Vagina (tissue), 2 donors: ENCODE results near the gene DMD. TPM values are rescaled to one million over a fixed set of nuclear protein-coding genes. Genes with fewer than 3 reads are reported as not detected.

Experiments used
- DNase-seq, 2 donors: peaks; one replicate each; pipeline ENCODE4 v3.0.0-alpha.2; 2017; ENCODE audit errors: extremely low spot score in 2 of 2
- H3K27ac ChIP-seq: fragments of 200-600 bp; sonication (generic); one replicate; pipeline ENCODE4 v1.5.1; 2019
- H3K27me3 ChIP-seq: fragments of 200-600 bp; sonication (generic); one replicate; pipeline ENCODE4 v1.5.1; 2019
- H3K36me3 ChIP-seq, 2 donors: fragments of 200-600 bp; sonication (generic); one replicate each; pipeline ENCODE4 v1.5.1; 2017 to 2019
- H3K4me1 ChIP-seq: fragments of 200-600 bp; sonication (generic); one replicate; pipeline ENCODE4 v1.5.1; 2019
- H3K4me3 ChIP-seq, 2 donors: fragments of 200-600 bp; sonication (generic); 1 replicate in 1 of 2; 2 replicates in 1 of 2; pipeline ENCODE4 v1.5.1; 2016 to 2019
- H3K9me3 ChIP-seq: fragments of 200-600 bp; sonication (generic); one replicate; pipeline ENCODE4 v1.5.1; 2019
- CTCF ChIP-seq, 3 experiments: fragments of 450-650 bp in 2 of 3; fragments of 200-600 bp in 1 of 3; sonication (generic) in 1 of 3; IDR thresholded peaks; one replicate each; pipeline ENCODE4 v1.5.1; 2017 to 2019; ENCODE audit warnings: antibody characterized with exemption in 3 of 3, mild to moderate bottlenecking in 2 of 3, moderate library complexity in 2 of 3
- POLR2A ChIP-seq, 2 donors: fragments of 450-650 bp; IDR thresholded peaks; one replicate each; pipeline ENCODE4 v1.6.1; 2017; ENCODE audit warnings: antibody characterized with exemption in 2 of 2, mild to moderate bottlenecking in 2 of 2, moderate library complexity in 2 of 2
- POLR2AphosphoS5 ChIP-seq, 2 donors: sonication (generic); formaldehyde crosslinking; IDR thresholded peaks; one replicate each; pipeline ENCODE4 v1.9.0; 2017; ENCODE audit warnings: antibody characterized with exemption in 2 of 2, mild to moderate bottlenecking in 2 of 2, low read depth in 1 of 2; ENCODE audit not compliant: insufficient read depth in 1 of 2
- intact Hi-C: fragments of 100-400 bp; cut with DNase I; formaldehyde crosslinking; loops from one replicate; pipeline ENCODE4 v1.15.1; 2023
- total RNA-seq: library from RNA; depleted of rRNA; stranded (reverse); fragments of >200 nt; gene quantifications from one replicate; pipeline ENCODE4 v1.2.3, GENCODE V29; 2016

DMD gene
- total RNA-seq, 1 donor from 2014 or later: 25.8 TPM

DNA sequence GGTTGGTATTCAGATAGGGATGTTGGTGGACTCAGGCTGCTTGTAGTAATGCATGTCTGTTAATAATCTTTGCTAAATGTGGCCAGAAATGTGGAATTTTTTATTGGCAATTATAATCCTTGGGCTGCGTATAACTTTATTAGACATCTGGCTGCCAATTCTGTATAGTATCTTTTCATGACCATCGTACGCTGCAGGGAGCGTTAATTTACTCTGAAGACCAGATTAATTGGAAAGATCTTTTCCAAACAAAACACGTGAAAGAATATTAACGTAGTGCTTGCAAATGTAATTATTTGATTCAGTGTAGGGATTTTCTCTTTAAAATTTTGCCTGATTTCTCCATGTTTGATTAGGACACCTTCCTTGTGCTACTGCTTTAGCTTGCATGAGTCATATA is 2100.7 kb downstream of the DMD start:
- no peaks in the 10 kb centered on the region for H3K27me3 ChIP-seq
- H3K36me3 ChIP-seq: no peaks in the 10 kb centered on the region
- intact Hi-C loops: no loop called here
- no peak for DNase-seq
- no peaks in the 10 kb centered on the region for H3K4me1 ChIP-seq
- TF ChIP-seq CTCF (IDR thresholded peaks at IDR 0.05): no peak
- no peak for TF ChIP-seq POLR2AphosphoS5 (IDR thresholded peaks at IDR 0.05; ENCODE audit: insufficient read depth in 1 of 2, low read depth in 1 of 2)
- no peak for TF ChIP-seq POLR2A (IDR thresholded peaks at IDR 0.05)
- no peak overlapping the region for H3K4me3 ChIP-seq
- H3K9me3 ChIP-seq: no peaks in the 10 kb centered on the region
- no peak overlapping the region for H3K27ac ChIP-seq

DNA sequence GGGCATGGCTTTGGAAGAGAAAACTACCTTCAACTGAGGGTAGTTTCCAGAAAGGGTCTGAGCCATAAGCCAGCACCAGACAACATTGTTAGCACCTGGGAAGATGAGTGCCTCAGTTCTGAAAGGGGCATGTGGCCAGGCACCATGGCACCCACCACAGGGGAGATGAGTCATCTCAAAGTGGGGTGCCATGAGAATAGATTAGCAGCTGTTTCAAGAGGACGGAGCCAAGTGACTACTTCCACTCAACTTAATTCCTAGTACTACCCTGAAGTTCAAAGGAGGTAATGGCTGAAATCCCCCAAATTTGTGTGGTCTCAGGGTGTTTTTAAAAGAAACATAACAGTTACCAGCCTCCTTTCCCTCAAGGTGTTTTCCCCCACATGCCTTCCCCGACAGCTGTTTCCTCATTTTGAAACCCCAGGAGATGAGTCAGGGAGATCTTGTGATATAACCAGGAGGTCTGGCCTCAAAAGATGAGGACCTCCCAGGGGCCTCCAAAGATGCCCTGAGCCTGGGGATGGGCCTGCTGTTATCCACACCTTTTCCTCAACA is 2111.7 kb downstream of the DMD start:
- no peak for TF ChIP-seq POLR2AphosphoS5 (IDR thresholded peaks at IDR 0.05; ENCODE audit: insufficient read depth in 1 of 2, low read depth in 1 of 2)
- no peak for TF ChIP-seq POLR2A (IDR thresholded peaks at IDR 0.05)
- no peak for TF ChIP-seq CTCF (IDR thresholded peaks at IDR 0.05)
- no peaks in the 10 kb centered on the region for H3K36me3 ChIP-seq
- H3K4me1 ChIP-seq: no peaks in the 10 kb centered on the region
- no peak for DNase-seq
- no peak overlapping the region for H3K27ac ChIP-seq
- H3K4me3 ChIP-seq: no peak overlapping the region
- no peaks in the 10 kb centered on the region for H3K27me3 ChIP-seq
- H3K9me3 ChIP-seq: no peaks in the 10 kb centered on the region
- intact Hi-C loops: no loop called here

- Histone ChIP-seq H3K27ac (no peak overlapping the region), H3K27me3 (no peaks in the 10 kb centered on the region), H3K9me3 (no peaks in the 10 kb centered on the region), H3K4me1 (no peaks in the 10 kb centered on the region), H3K36me3 (no peaks in the 10 kb centered on the region), H3K4me3 (no peak overlapping the region)
- intact Hi-C loops: no loop called here
- TF ChIP-seq POLR2AphosphoS5 (IDR thresholded peaks at IDR 0.05; ENCODE audit: insufficient read depth in 1 of 2, low read depth in 1 of 2) (no peak), CTCF (IDR thresholded peaks at IDR 0.05) (no peak), POLR2A (IDR thresholded peaks at IDR 0.05) (no peak)
- no peak for DNase-seq
These were observed 2113.3 kb downstream of the DMD start for GRCh38 chrX:31098079-31098478.

DNA sequence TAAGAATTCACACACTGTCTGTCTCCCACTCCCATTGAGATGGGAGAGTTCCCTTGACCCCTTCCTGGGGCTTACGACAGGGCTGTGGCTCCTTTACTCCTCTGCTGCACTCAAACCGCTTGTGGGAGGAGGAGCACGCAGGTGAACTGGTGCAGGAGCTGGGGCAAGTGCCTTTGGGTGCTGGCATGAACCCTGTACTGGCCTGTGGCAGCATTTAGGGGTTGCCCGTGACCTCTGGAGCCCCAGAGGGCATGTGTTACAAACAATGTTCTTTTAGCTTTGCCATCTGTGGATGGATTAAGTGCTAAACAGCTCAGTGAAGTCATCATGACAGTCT is 2117.7 kb downstream of the DMD start:
- H3K27me3 ChIP-seq: no peaks in the 10 kb centered on the region
- no peak for TF ChIP-seq CTCF (IDR thresholded peaks at IDR 0.05)
- TF ChIP-seq POLR2A (IDR thresholded peaks at IDR 0.05): no peak
- no peak for TF ChIP-seq POLR2AphosphoS5 (IDR thresholded peaks at IDR 0.05; ENCODE audit: insufficient read depth in 1 of 2, low read depth in 1 of 2)
- no peak for DNase-seq
- H3K36me3 ChIP-seq: no peaks in the 10 kb centered on the region
- no peak overlapping the region for H3K4me3 ChIP-seq
- no peaks in the 10 kb centered on the region for H3K9me3 ChIP-seq
- H3K4me1 ChIP-seq: no peaks in the 10 kb centered on the region
- intact Hi-C loops: no loop called here
- no peak overlapping the region for H3K27ac ChIP-seq

- DNase-seq: no peak
- Histone ChIP-seq H3K27ac (no peak overlapping the region), H3K27me3 (no peaks in the 10 kb centered on the region), H3K4me1 (no peaks in the 10 kb centered on the region), H3K4me3 (no peak overlapping the region), H3K36me3 (no peaks in the 10 kb centered on the region), H3K9me3 (no peaks in the 10 kb centered on the region)
- TF ChIP-seq POLR2AphosphoS5 (IDR thresholded peaks at IDR 0.05; ENCODE audit: insufficient read depth in 1 of 2, low read depth in 1 of 2): no peak
- no peak for TF ChIP-seq CTCF (IDR thresholded peaks at IDR 0.05)
- no peak for TF ChIP-seq POLR2A (IDR thresholded peaks at IDR 0.05)
- intact Hi-C loops: no loop called here
These were observed 2118.2 kb downstream of the DMD start for GRCh38 chrX:31092970-31093638.
